Mesodermal cell (in vitro differentiated cells): ENCODE data around the gene CDIP1.
A peak's percentile ranks its signal among the peaks of the same experiment; 100 is the strongest.

ENCODE experiments used
- H3K27ac ChIP-seq: 2 replicates; pipeline ENCODE4 v1.7.0; 2013; ENCODE audit warnings: mild to moderate bottlenecking, low read depth, low read length, moderate library complexity; ENCODE audit not compliant: severe bottlenecking
- H3K36me3 ChIP-seq: 2 replicates; pipeline ENCODE4 v1.7.1; 2013; ENCODE audit warnings: mild to moderate bottlenecking, low read length, moderate library complexity; ENCODE audit not compliant: control insufficient read depth, insufficient read depth
- H3K4me1 ChIP-seq: one replicate; pipeline ENCODE4 v1.7.1; 2013; ENCODE audit warnings: mild to moderate bottlenecking, low read length; ENCODE audit not compliant: insufficient read depth, control insufficient read depth, poor library complexity, severe bottlenecking
- H3K4me3 ChIP-seq: 2 replicates; pipeline ENCODE4 v1.7.0; 2013; ENCODE audit warnings: low read length, control low read depth, mild to moderate bottlenecking; ENCODE audit not compliant: insufficient read depth, poor library complexity, severe bottlenecking; ENCODE audit errors: extremely low read depth
- H3K9me3 ChIP-seq: 2 replicates; pipeline ENCODE4 v1.7.1; 2013; ENCODE audit warnings: mild to moderate bottlenecking, low read length, moderate library complexity; ENCODE audit not compliant: control insufficient read depth
- WGBS, 2 experiments: methylation state at CpG; one replicate each; pipeline ENCODE4 v1.1.5; 2013; ENCODE audit warnings: missing lambda C conversion rate in 2 of 2; ENCODE audit not compliant: insufficient coverage in 2 of 2; 5-methylcytosine and 5-hydroxymethylcytosine counted together

CDIP1 gene

GRCh38 chr16:4525634-4526277, 12.8 kb downstream of the CDIP1 start:
- Histone ChIP-seq H3K4me3 (no peak overlapping the region), H3K9me3 (no peaks in the 10 kb centered on the region), H3K36me3 (no peaks in the 10 kb centered on the region), H3K27ac (peak overlapping the region; percentile 36), H3K4me1 (peaks cover 23% of the 10 kb centered on the region)
- WGBS, 2 experiments: 88 to 91% methylated on average over 9 to 10 of the region's 13 CpGs

GRCh38 chr16:4525069-4525468, 13.5 kb downstream of the CDIP1 start:
- Histone ChIP-seq H3K4me3 (no peak overlapping the region), H3K9me3 (no peaks in the 10 kb centered on the region), H3K27ac (no peak overlapping the region), H3K4me1 (peaks cover 22% of the 10 kb centered on the region), H3K36me3 (no peaks in the 10 kb centered on the region)
- WGBS, 2 experiments: 87 to 89% methylated on average over 4 to 7 of the region's 7 CpGs

GRCh38 chr16:4524571-4524970, 14.0 kb downstream of the CDIP1 start:
- Histone ChIP-seq H3K27ac (no peak overlapping the region), H3K9me3 (no peaks in the 10 kb centered on the region), H3K4me1 (peaks cover 17% of the 10 kb centered on the region), H3K4me3 (no peak overlapping the region), H3K36me3 (no peaks in the 10 kb centered on the region)

GRCh38 chr16:4523686-4524085, 14.9 kb downstream of the CDIP1 start:
- WGBS, 2 experiments: 97 to 100% methylated on average over 3 to 4 of the region's 4 CpGs

GRCh38 chr16:4522051-4522581, 16.5 kb downstream of the CDIP1 start:
- Histone ChIP-seq H3K4me1 (peaks cover 11% of the 10 kb centered on the region), H3K9me3 (no peaks in the 10 kb centered on the region), H3K36me3 (no peaks in the 10 kb centered on the region), H3K27ac (no peak overlapping the region), H3K4me3 (no peak overlapping the region)
- 76 to 78% methylated on average over 8 of the region's 8 CpGs for WGBS, 2 experiments

More at GRCh38 chr16:4523686-4524085, 14.9 kb downstream of the CDIP1 start:
- Histone ChIP-seq H3K27ac (no peak overlapping the region), H3K36me3 (no peaks in the 10 kb centered on the region), H3K4me1 (peaks cover 15% of the 10 kb centered on the region), H3K4me3 (no peak overlapping the region), H3K9me3 (no peaks in the 10 kb centered on the region)

- H3K9me3 ChIP-seq: no peaks in the 10 kb centered on the region
- 92 to 93% methylated on average over 6 to 7 of the region's 7 CpGs for WGBS, 2 experiments
- peaks cover 4% of the 10 kb centered on the region for H3K36me3 ChIP-seq
- H3K27ac ChIP-seq: no peak overlapping the region
- H3K4me1 ChIP-seq: peaks cover 11% of the 10 kb centered on the region
- H3K4me3 ChIP-seq: no peak overlapping the region
Observed at GRCh38 chr16:4520913-4521312, 17.7 kb downstream of the CDIP1 start.

- Histone ChIP-seq H3K4me3 (no peak overlapping the region), H3K9me3 (no peaks in the 10 kb centered on the region), H3K27ac (no peak overlapping the region), H3K36me3 (peaks cover 4% of the 10 kb centered on the region), H3K4me1 (peaks cover 11% of the 10 kb centered on the region)
- 81 to 85% methylated on average over 9 to 14 of the region's 15 CpGs for WGBS, 2 experiments
Observed at GRCh38 chr16:4519274-4520058, 19.1 kb downstream of the CDIP1 start.

- no peaks in the 10 kb centered on the region for H3K9me3 ChIP-seq
- no peak overlapping the region for H3K4me3 ChIP-seq
- H3K36me3 ChIP-seq: peaks cover 15% of the 10 kb centered on the region
- peaks cover 6% of the 10 kb centered on the region for H3K4me1 ChIP-seq
- WGBS, 2 experiments: 57 to 62% methylated on average over 11 of the region's 12 CpGs
- no peak overlapping the region for H3K27ac ChIP-seq
Observed at GRCh38 chr16:4517812-4518680, 20.5 kb downstream of the CDIP1 start.

- no peak overlapping the region for H3K4me3 ChIP-seq
- no peak overlapping the region for H3K27ac ChIP-seq
- no peaks in the 10 kb centered on the region for H3K4me1 ChIP-seq
- H3K9me3 ChIP-seq: no peaks in the 10 kb centered on the region
- 100% methylated on average over 3 of the region's 5 CpGs for WGBS, 2 experiments
- peaks cover 38% of the 10 kb centered on the region for H3K36me3 ChIP-seq
Observed at GRCh38 chr16:4515611-4516233, 22.9 kb downstream of the CDIP1 start.

GRCh38 chr16:4514606-4515005, 24.0 kb downstream of the CDIP1 start:
- Histone ChIP-seq H3K36me3 (peaks cover 48% of the 10 kb centered on the region), H3K27ac (no peak overlapping the region), H3K4me3 (no peak overlapping the region), H3K9me3 (no peaks in the 10 kb centered on the region), H3K4me1 (no peaks in the 10 kb centered on the region)
- 73 to 80% methylated on average over 2 of the region's 7 CpGs for WGBS, 2 experiments
